ENCODE results near the gene KIF22. TPM values are rescaled to one million over a fixed set of nuclear protein-coding genes. Genes with fewer than 3 reads are reported as not detected.

Gene KIF22
- total and polyA plus RNA-seq, 9 of the 15 experiments (the other 6 are each of a cell fraction or from before 2014, with no cell fraction given) = 8.7 to 232 (median 131) TPM

- no peak overlapping the region for H3K9ac ChIP-seq (ENCODE audit: insufficient read depth in 1 of 2, low read depth in 2 of 2, low read length in 2 of 2)
- no peak overlapping the region for H2AFZ ChIP-seq (ENCODE audit: low read depth, low read length)
- POLR2A ChIA-PET = interaction anchor here (2.3 kb wide), 1 partner anchor 10 kb away, joined by 10 read pairs; no protein-coding TSS in a partner anchor
- FAIRE-seq (no peak), ATAC-seq (no peak), DNase-seq (ENCODE audit: extremely low read depth in 1 of 4, low spot score in 3 of 4) (no peak)
- 0 out of 2 replicates have a peak, but pooled peaks cover 3% of the 10 kb centered on the region for H4K20me1 ChIP-seq (replicated peaks; ENCODE audit: control insufficient read depth, insufficient read depth, low read length)
- no peak overlapping the region for H3K27ac ChIP-seq (ENCODE audit: extremely low read depth, low read depth, low read length)
- TF ChIP-seq HDAC2 (IDR thresholded peaks at IDR 0.05) (no peak), POLR2AphosphoS5 (IDR thresholded peaks at IDR 0.05; ENCODE audit: control insufficient read depth, insufficient read depth, low read depth, low read length) (no peak), CBFB (CRISPR knock-in tag; IDR thresholded peaks at IDR 0.05) (no peak), ARID1B (IDR thresholded peaks at IDR 0.05) (no peak), HSF4 (CRISPR knock-in tag; IDR thresholded peaks at IDR 0.05; ENCODE audit: borderline replicate concordance) (no peak), SIRT6 (IDR thresholded peaks at IDR 0.05; ENCODE audit: low read depth, low read length) (no peak), POLR2A (conservative IDR thresholded peaks at IDR 0.05) (no peak), ZNF12 (CRISPR knock-in tag; IDR thresholded peaks at IDR 0.05) (no peak), ZNF589 (CRISPR knock-in tag; IDR thresholded peaks at IDR 0.05; ENCODE audit: low read depth) (no peak), HIVEP1 (CRISPR knock-in tag; IDR thresholded peaks at IDR 0.05) (no peak), PATZ1 (CRISPR knock-in tag; IDR thresholded peaks at IDR 0.05; ENCODE audit: borderline replicate concordance) (no peak), NFE2 (IDR thresholded peaks at IDR 0.05; ENCODE audit: low read depth) (no peak), MTF1 (CRISPR knock-in tag; IDR thresholded peaks at IDR 0.05; ENCODE audit: borderline replicate concordance) (no peak), PURB (CRISPR knock-in tag; IDR thresholded peaks at IDR 0.05; ENCODE audit: low read depth) (no peak), HBP1 (CRISPR knock-in tag; IDR thresholded peaks at IDR 0.05) (no peak), NR0B1 (IDR thresholded peaks at IDR 0.05; ENCODE audit: partially characterized antibody) (no peak), SMAD3 (CRISPR knock-in tag; conservative IDR thresholded peaks at IDR 0.05) (no peak), BRCA1 (IDR thresholded peaks at IDR 0.05) (no peak), BRCA1 (CRISPR knock-in tag; IDR thresholded peaks at IDR 0.05) (no peak), MYC (IDR thresholded peaks at IDR 0.05; ENCODE audit: low read depth, low read length) (no peak), MYC (CRISPR knock-in tag; IDR thresholded peaks at IDR 0.05; ENCODE audit: borderline replicate concordance, low read depth) (no peak)
- no peaks in the 10 kb centered on the region for H3K9me1 ChIP-seq (ENCODE audit: control insufficient read depth, insufficient read depth, low read length)
- no peak overlapping the region for H3K4me3 ChIP-seq
- CTCF ChIA-PET (ENCODE audit: low intra/inter-chr PET ratio) = no interaction called here
- H3K4me1 ChIP-seq (replicated peaks in 1 of 2; ENCODE audit: control insufficient read depth in 2 of 2, insufficient read depth in 2 of 2, low read length in 2 of 2) = peaks cover 6 to 8% of the 10 kb centered on the region in 2 experiments; a peak in 3 of 5 replicates
- intact Hi-C loops (cut with micrococcal nuclease) (loop anchor here (10.0 kb wide), 1 partner anchor 79 kb away; no protein-coding TSS in a partner anchor), in situ Hi-C loops (cut with MboI) (no loop called here)
- WGBS (ENCODE audit: insufficient coverage, low coverage, missing lambda C conversion rate) = 86% methylated on average over 2 of the region's 2 CpGs
- H3K4me2 ChIP-seq (ENCODE audit: insufficient read depth, low read length) = no peak overlapping the region
- no peaks in the 10 kb centered on the region for H3K79me2 ChIP-seq (ENCODE audit: control insufficient read depth, insufficient read depth, low read length)
- no peaks in the 10 kb centered on the region for H3K36me3 ChIP-seq (ENCODE audit: control insufficient read depth, insufficient read depth, low read length)
- no TSS peak for BruUV-seq (replicated peaks)
- H3K27me3 ChIP-seq (ENCODE audit: control insufficient read depth in 2 of 2, insufficient read depth in 2 of 2, low read length in 2 of 2) = peaks cover 15 to 18% of the 10 kb centered on the region in 2 experiments
- no peaks in the 10 kb centered on the region for H3K9me3 ChIP-seq (replicated peaks; ENCODE audit: control insufficient read depth, insufficient read depth, low read depth, low read length)
Observed at GRCh38 chr16:29784157-29784556, 6.4 kb upstream of the KIF22 start.

All from K562 (cell line).